GM12891 (cell line): ENCODE data around the gene RETREG3.

Source experiments
- POLR2A ChIP-seq: IDR thresholded peaks from 2 replicates; pipeline ENCODE4 v1.6.1; 2011; ENCODE audit warnings: low read depth, low read length, control low read depth
- POLR2AphosphoS5 ChIP-seq: IDR thresholded peaks from 2 replicates; pipeline ENCODE4 v1.6.1; 2011; ENCODE audit warnings: low read depth, low read length, control low read depth
- SPI1 ChIP-seq: IDR thresholded peaks from 2 replicates; pipeline ENCODE4 v1.6.1; 2011; ENCODE audit warnings: low read depth, low read length, control low read depth
- TAF1 ChIP-seq: IDR thresholded peaks from 2 replicates; pipeline ENCODE4 v1.6.1; 2011; ENCODE audit warnings: low read depth, low read length, control low read depth

DNA sequence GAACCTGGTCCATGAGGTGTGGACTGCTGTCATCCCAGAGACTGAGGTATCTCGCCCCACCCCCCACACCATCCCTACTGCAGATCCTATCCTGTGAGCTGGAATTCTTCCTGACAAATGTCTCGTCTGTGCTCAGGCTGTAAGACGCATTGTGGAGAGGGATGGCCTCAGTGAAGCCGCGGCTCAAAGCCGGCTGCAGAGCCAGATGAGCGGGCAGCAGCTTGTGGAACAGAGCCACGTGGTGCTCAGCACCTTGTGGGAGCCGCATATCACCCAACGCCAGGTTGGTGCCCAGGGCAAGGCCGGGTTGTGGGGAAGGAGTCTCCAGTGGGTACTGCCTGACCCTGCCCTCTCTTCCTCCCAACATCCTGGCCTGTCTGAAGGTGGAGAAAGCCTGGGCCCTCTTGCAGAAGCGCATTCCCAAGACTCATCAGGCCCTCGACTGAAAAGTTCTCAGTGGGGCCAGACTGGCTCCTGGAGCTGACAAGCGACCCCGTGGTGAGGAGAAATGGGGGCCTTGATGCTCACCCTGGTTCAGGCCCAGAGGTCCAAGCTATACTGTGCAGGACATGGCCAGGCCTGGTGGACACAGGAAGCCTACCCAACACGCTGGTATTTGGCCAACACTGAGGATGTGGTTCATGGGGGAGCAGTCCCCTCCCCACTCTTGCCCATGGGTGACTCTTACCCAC, 43.5 kb downstream of the RETREG3 start:
- TF ChIP-seq POLR2AphosphoS5 (no peak), SPI1 (no peak), POLR2A (no peak), TAF1 (no peak)
